SK-N-SH (cell line): ENCODE data around the gene LRMDA. TPM values are rescaled to one million over a fixed set of nuclear protein-coding genes. Genes with fewer than 3 reads are reported as not detected.

ENCODE experiments used
- CTCF ChIA-PET: fragments of 300-600, 350-600 bp; formaldehyde crosslinking; extraction: SDS; loops from one replicate; lab custom pipeline; 2021; lab: Yijun Ruan, JAX
- POLR2A ChIA-PET: fragments of 350-600 bp; sonication (Branson Sonifier 250); formaldehyde crosslinking; extraction: SDS; loops from one replicate; lab custom pipeline; 2020; ENCODE audit warnings: antibody characterized with exemption, inconsistent platforms; lab: Yijun Ruan, JAX
- DNase-seq: peaks from one replicate; pipeline ENCODE4 v3.0.0; 2012
- H2AFZ ChIP-seq: fragments of 200-600 bp; sonication (generic); 2 replicates; pipeline ENCODE4 v1.8.1; 2016; ENCODE audit warnings: antibody characterized with exemption, mild to moderate bottlenecking, low read depth
- H3F3A ChIP-seq: fragments of 200-600 bp; sonication (generic); replicated peaks from 2 replicates; pipeline ENCODE3; 2016; ENCODE audit warnings: antibody characterized with exemption, mild to moderate bottlenecking; ENCODE audit not compliant: insufficient read depth
- H3K27ac ChIP-seq, 2 experiments: fragments of 200-500 bp in 1 of 2; fragments of 200-600 bp in 1 of 2; sonication (Bioruptor generic) in 1 of 2; sonication (generic), shearing (Covaris generic) in 1 of 2; 2 replicates each; pipeline versions ENCODE4 v1.5.1 to v1.6.1; 2014 to 2016; ENCODE audit warnings: low read depth in 2 of 2, inconsistent platforms in 1 of 2, low read length in 1 of 2, mild to moderate bottlenecking in 1 of 2, mixed read lengths in 1 of 2
- H3K27me3 ChIP-seq: fragments of 200-600 bp; sonication (generic), shearing (Covaris generic); 2 replicates; pipeline ENCODE4 v1.6.1; 2016; ENCODE audit warnings: mixed run types; ENCODE audit not compliant: insufficient read depth
- H3K36me3 ChIP-seq, 2 experiments: fragments of 200-500 bp in 1 of 2; fragments of 200-600 bp in 1 of 2; sonication (Bioruptor generic) in 1 of 2; sonication (generic) in 1 of 2; replicated peaks in 1 of 2; 2 replicates each; pipeline versions ENCODE3 to v1.5.1; 2014 to 2016; ENCODE audit warnings: low read length in 1 of 2, mild to moderate bottlenecking in 1 of 2; ENCODE audit not compliant: insufficient read depth in 2 of 2, control insufficient read depth in 1 of 2
- H3K4me1 ChIP-seq, 2 experiments: fragments of 200-500 bp in 1 of 2; fragments of 200-600 bp in 1 of 2; sonication (Bioruptor generic) in 1 of 2; sonication (generic), shearing (Covaris generic) in 1 of 2; 2 replicates each; pipeline versions ENCODE4 v1.5.1 to v1.6.1; 2014 to 2016; ENCODE audit warnings: low read depth in 1 of 2, low read length in 1 of 2, mixed run types in 1 of 2; ENCODE audit not compliant: insufficient read depth in 2 of 2, control insufficient read depth in 1 of 2
- H3K4me2 ChIP-seq: fragments of 200-600 bp; sonication (generic), shearing (Covaris generic); 2 replicates; pipeline ENCODE4 v1.6.1; 2017; ENCODE audit warnings: mixed run types
- H3K4me3 ChIP-seq, 2 experiments: fragments of 200-500 bp in 1 of 2; fragments of 200-600 bp in 1 of 2; sonication (Bioruptor generic) in 1 of 2; sonication (generic), shearing (Covaris generic) in 1 of 2; 2 replicates each; pipeline versions ENCODE4 v1.5.1 to v1.8.1; 2014 to 2016; ENCODE audit warnings: low read depth in 2 of 2, inconsistent platforms in 1 of 2, low read length in 1 of 2, mild to moderate bottlenecking in 1 of 2, mixed read lengths in 1 of 2, moderate library complexity in 1 of 2
- H3K79me2 ChIP-seq: fragments of 200-600 bp; sonication (generic); 2 replicates; pipeline ENCODE4 v1.8.1; 2017; ENCODE audit warnings: mild to moderate bottlenecking; ENCODE audit not compliant: insufficient read depth
- H3K9ac ChIP-seq: fragments of 200-600 bp; sonication (generic); 2 replicates; pipeline ENCODE4 v1.6.1; 2017; ENCODE audit warnings: mixed run types
- H3K9me2 ChIP-seq: fragments of 200-600 bp; sonication (generic); 2 replicates; pipeline ENCODE4 v1.6.1; 2017; ENCODE audit warnings: mixed run types
- H3K9me3 ChIP-seq: fragments of 200-600 bp; sonication (generic); 2 replicates; pipeline ENCODE4 v1.6.1; 2017; ENCODE audit warnings: mixed run types, mild to moderate bottlenecking, moderate library complexity
- H4K20me1 ChIP-seq: fragments of 200-600 bp; sonication (generic); 2 replicates; pipeline ENCODE4 v1.6.1; 2017; ENCODE audit warnings: mild to moderate bottlenecking, mixed run types; ENCODE audit not compliant: insufficient read depth
- CTCF ChIP-seq: fragments of 200-600 bp; sonication (generic); IDR thresholded peaks from 2 replicates; pipeline ENCODE4 v1.6.1; 2017; ENCODE audit warnings: antibody characterized with exemption, mild to moderate bottlenecking, moderate library complexity
- FOSL2 ChIP-seq: IDR thresholded peaks from 2 replicates; pipeline ENCODE4 v1.4.0; 2012; ENCODE audit warnings: low read depth, mild to moderate bottlenecking, moderate library complexity, borderline replicate concordance
- FOXJ3 ChIP-seq: sonication (generic); formaldehyde crosslinking; IDR thresholded peaks from 2 replicates; pipeline ENCODE4 v1.5.1; 2020; ENCODE audit warnings: mild to moderate bottlenecking, missing genetic modification reagents
- FOXM1 ChIP-seq: IDR thresholded peaks from 2 replicates; pipeline ENCODE4 v1.4.0; 2012; ENCODE audit warnings: low read depth, mild to moderate bottlenecking
- IRF3 ChIP-seq: fragments of 150-350 bp; IDR thresholded peaks from 2 replicates; pipeline ENCODE4 v1.6.1; 2016; ENCODE audit warnings: mild to moderate bottlenecking, low read depth, low read length
- JUND ChIP-seq: IDR thresholded peaks from 2 replicates; pipeline ENCODE4 v1.4.0; 2012
- NFIC ChIP-seq: IDR thresholded peaks from 2 replicates; pipeline ENCODE4 v1.4.0; 2012; ENCODE audit warnings: borderline replicate concordance
- NRF1 ChIP-seq: IDR thresholded peaks from 2 replicates; pipeline ENCODE4 v1.6.1; 2012; ENCODE audit warnings: low read depth, mild to moderate bottlenecking, low read length
- PBX3 ChIP-seq: IDR thresholded peaks from 2 replicates; pipeline ENCODE4; 2012
- RXRA ChIP-seq: IDR thresholded peaks from 2 replicates; pipeline ENCODE4 v1.4.0; 2012; ENCODE audit warnings: low read depth, mild to moderate bottlenecking, borderline replicate concordance
- TCF12 ChIP-seq: IDR thresholded peaks from 2 replicates; pipeline ENCODE4 v1.4.0; 2012
- TEAD4 ChIP-seq: IDR thresholded peaks from 2 replicates; pipeline ENCODE4 v1.4.0; 2012; ENCODE audit warnings: mild to moderate bottlenecking, borderline replicate concordance; ENCODE audit not compliant: insufficient read depth
- USF2 ChIP-seq: fragments of 150-350 bp; IDR thresholded peaks from 2 replicates; pipeline ENCODE4 v1.6.1; 2017; ENCODE audit warnings: antibody characterized with exemption, low read length, low read depth, borderline replicate concordance
- ZBTB33 ChIP-seq: IDR thresholded peaks from 2 replicates; pipeline ENCODE4 v1.4.0; 2012; ENCODE audit warnings: low read depth, borderline replicate concordance
- WGBS: methylation state at CpG from one replicate; pipeline ENCODE4 v1.1.6; 2017; ENCODE audit warnings: low lambda C conversion rate; 5-methylcytosine and 5-hydroxymethylcytosine counted together
- polyA plus RNA-seq, 3 experiments: library from polyadenylated mRNA; depleted of rRNA; stranded (reverse); fragments of >200 nt; gene quantifications; 2 replicates each; pipeline ENCODE4 v1.2.3, GENCODE V29; 2012

LRMDA gene
- polyA plus RNA-seq, 1 of the 3 experiments (the other 2 are of a cell fraction) = 0.95 TPM

- H3K79me2 ChIP-seq = no peaks in the 10 kb centered on the region
- ChIA-PET CTCF (no interaction called here), POLR2A (no interaction called here)
- H3K27me3 ChIP-seq = no peaks in the 10 kb centered on the region; the same call in 1 of the 2 replicates
- TF ChIP-seq NRF1 = no peak
- no peak for TF ChIP-seq FOSL2
- no peak for TF ChIP-seq ZBTB33
- TF ChIP-seq FOXM1 = no peak
- TF ChIP-seq NFIC = no peak
- TF ChIP-seq JUND = no peak
- TF ChIP-seq TEAD4 = no peak
- TF ChIP-seq USF2 = no peak
- no peak for TF ChIP-seq PBX3
- no peak for TF ChIP-seq RXRA
- TF ChIP-seq TCF12 = no peak
- no peak for TF ChIP-seq CTCF
- TF ChIP-seq FOXJ3 (CRISPR knock-in tag) = no peak
- TF ChIP-seq IRF3 = no peak
- no peak overlapping the region for H3K4me3 ChIP-seq
- DNase-seq = no peak
- no peaks in the 10 kb centered on the region for H3K4me1 ChIP-seq
- H3K9me2 ChIP-seq = no peaks in the 10 kb centered on the region
- H3K4me2 ChIP-seq = no peak overlapping the region
- H2AFZ ChIP-seq = no peak overlapping the region
- WGBS = 41% methylated on average over 2 of the region's 2 CpGs
- no peak overlapping the region for H3K9ac ChIP-seq
- H3F3A ChIP-seq = no peaks in the 10 kb centered on the region
- no peaks in the 10 kb centered on the region for H3K9me3 ChIP-seq
- H4K20me1 ChIP-seq = no peaks in the 10 kb centered on the region
- no peak overlapping the region for H3K27ac ChIP-seq
- no peaks in the 10 kb centered on the region for H3K36me3 ChIP-seq
Observed at GRCh38 chr10:75929630-75930161, 498.3 kb downstream of the LRMDA start.
